Smooth muscle cell (in vitro differentiated cells): ENCODE results near the gene PLAC8L1. TPM values are rescaled to one million over a fixed set of nuclear protein-coding genes. Genes with fewer than 3 reads are reported as not detected.

Source experiments
- DNase-seq: peaks from one replicate; lab custom pipeline; 2025; ENCODE audit not compliant: unreplicated experiment; lab: John Stamatoyannopoulos, UW
- H2AFZ ChIP-seq: fragments of 200-600 bp; sonication (generic); 2 replicates; pipeline ENCODE4 v1.6.0; 2016; ENCODE audit warnings: antibody characterized with exemption, low read depth, mild to moderate bottlenecking
- H3F3A ChIP-seq: fragments of 200-600 bp; sonication (generic); 2 replicates; pipeline ENCODE4 v1.6.0; 2017; ENCODE audit warnings: antibody characterized with exemption, low read depth
- H3K27ac ChIP-seq: fragments of 200-600 bp; sonication (generic); 2 replicates; pipeline ENCODE4 v1.5.1; 2016; ENCODE audit warnings: low read depth, mild to moderate bottlenecking
- H3K27me3 ChIP-seq: fragments of 200-600 bp; sonication (generic); 2 replicates; pipeline ENCODE4 v1.6.1; 2016; ENCODE audit warnings: low read depth, mild to moderate bottlenecking
- H3K36me3 ChIP-seq: fragments of 200-600 bp; sonication (generic); 2 replicates; pipeline ENCODE4 v1.5.1; 2016; ENCODE audit warnings: low read depth
- H3K4me1 ChIP-seq: fragments of 200-600 bp; sonication (generic); 2 replicates; pipeline ENCODE4 v1.5.1; 2016; ENCODE audit warnings: low read depth
- H3K4me2 ChIP-seq: fragments of 200-600 bp; sonication (generic); 2 replicates; pipeline ENCODE4 v1.6.0; 2016; ENCODE audit warnings: mild to moderate bottlenecking
- H3K4me3 ChIP-seq: fragments of 200-600 bp; sonication (generic); 2 replicates; pipeline ENCODE4 v1.5.1; 2016; ENCODE audit warnings: mild to moderate bottlenecking
- H3K79me2 ChIP-seq: fragments of 200-600 bp; sonication (generic); 2 replicates; pipeline ENCODE4 v1.6.0; 2016; ENCODE audit warnings: low read depth, mild to moderate bottlenecking
- H3K9ac ChIP-seq: fragments of 200-600 bp; sonication (generic); 2 replicates; pipeline ENCODE4 v1.6.0; 2016; ENCODE audit warnings: low read depth
- H3K9me3 ChIP-seq: fragments of 200-600 bp; sonication (generic); replicated peaks from 2 replicates; pipeline ENCODE4 v1.5.1; 2016; ENCODE audit warnings: low read depth
- H4K20me1 ChIP-seq: fragments of 200-600 bp; sonication (generic); 2 replicates; pipeline ENCODE4 v1.6.0; 2016; ENCODE audit warnings: low read depth
- WGBS: methylation state at CpG from one replicate; pipeline ENCODE4 v1.1.7; 2016; ENCODE audit warnings: low lambda C conversion rate; 5-methylcytosine and 5-hydroxymethylcytosine counted together
- polyA plus RNA-seq: library from polyadenylated mRNA; unstranded; fragments of >200 nt; fragmentation: Nextera tagmentation; extraction: Ambion mirVana; gene quantifications from 2 replicates; pipeline ENCODE4 v1.2.1, GENCODE V29; 2016
- total RNA-seq: library from RNA; depleted of rRNA; stranded (reverse); fragments of >200 nt; gene quantifications from 2 replicates; pipeline ENCODE4 v1.2.3, GENCODE V29; 2014
- TF ChIP-seq, protein P1 (sequence below): fragments of 200-600 bp; sonication (generic); IDR thresholded peaks from 2 replicates; pipeline ENCODE4 v1.5.1; 2017; ENCODE audit warnings: borderline replicate concordance, mild to moderate bottlenecking, antibody characterized with exemption; ENCODE audit not compliant: insufficient read depth, poor library complexity, severe bottlenecking

Gene PLAC8L1
- total and polyA plus RNA-seq, 2 experiments from 2014 or later: 0.35 TPM; not detected in 1

DNA sequence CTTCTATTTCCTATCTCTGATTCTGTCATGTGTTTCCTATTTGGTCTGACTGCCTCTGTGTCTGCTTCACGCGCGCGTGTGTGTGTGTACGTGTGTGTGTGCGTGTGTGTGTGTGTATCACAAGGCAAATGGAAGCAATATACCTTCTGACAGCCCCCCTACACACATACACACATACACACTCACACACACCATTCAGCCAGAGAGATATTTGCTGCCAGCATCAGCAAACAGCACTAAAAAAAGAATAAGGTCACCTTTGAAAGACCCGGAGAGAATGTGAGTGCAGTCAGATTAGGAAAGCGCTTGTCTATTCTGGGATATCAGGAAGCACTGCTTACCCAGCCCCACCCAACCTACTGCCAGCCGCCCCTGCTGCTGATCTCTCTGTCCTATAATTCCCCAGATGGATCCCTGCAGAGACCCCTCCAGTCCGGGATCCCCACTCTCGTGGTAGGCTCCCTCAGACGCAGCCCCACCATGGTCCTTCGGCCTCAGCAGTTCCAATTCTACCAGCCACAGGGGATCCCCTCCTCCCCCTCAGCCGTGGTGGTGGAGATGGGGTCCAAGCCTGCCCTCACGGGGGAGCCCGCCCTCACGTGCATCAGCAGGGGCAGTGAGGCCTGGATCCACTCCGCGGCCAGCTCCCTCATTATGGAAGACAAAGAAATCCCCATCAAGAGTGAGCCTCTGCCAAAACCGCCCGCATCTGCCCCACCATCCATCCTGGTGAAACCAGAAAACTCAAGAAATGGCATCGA lies 45.7 kb downstream of the PLAC8L1 start:
- Histone ChIP-seq H3K4me1 (no peaks in the 10 kb centered on the region), H3K4me3 (no peak overlapping the region), H3K27me3 (peaks cover 13% of the 10 kb centered on the region), H3K79me2 (no peaks in the 10 kb centered on the region), H4K20me1 (no peaks in the 10 kb centered on the region), H3F3A (no peaks in the 10 kb centered on the region), H3K36me3 (no peaks in the 10 kb centered on the region), H3K4me2 (no peak overlapping the region), H3K9me3 (no peaks in the 10 kb centered on the region), H3K9ac (no peak overlapping the region), H3K27ac (no peak overlapping the region), H2AFZ (no peak overlapping the region)
- DNase-seq: no peak
- 88% methylated on average over 22 of the region's 22 CpGs for WGBS
- TF ChIP-seq, protein P1, sequence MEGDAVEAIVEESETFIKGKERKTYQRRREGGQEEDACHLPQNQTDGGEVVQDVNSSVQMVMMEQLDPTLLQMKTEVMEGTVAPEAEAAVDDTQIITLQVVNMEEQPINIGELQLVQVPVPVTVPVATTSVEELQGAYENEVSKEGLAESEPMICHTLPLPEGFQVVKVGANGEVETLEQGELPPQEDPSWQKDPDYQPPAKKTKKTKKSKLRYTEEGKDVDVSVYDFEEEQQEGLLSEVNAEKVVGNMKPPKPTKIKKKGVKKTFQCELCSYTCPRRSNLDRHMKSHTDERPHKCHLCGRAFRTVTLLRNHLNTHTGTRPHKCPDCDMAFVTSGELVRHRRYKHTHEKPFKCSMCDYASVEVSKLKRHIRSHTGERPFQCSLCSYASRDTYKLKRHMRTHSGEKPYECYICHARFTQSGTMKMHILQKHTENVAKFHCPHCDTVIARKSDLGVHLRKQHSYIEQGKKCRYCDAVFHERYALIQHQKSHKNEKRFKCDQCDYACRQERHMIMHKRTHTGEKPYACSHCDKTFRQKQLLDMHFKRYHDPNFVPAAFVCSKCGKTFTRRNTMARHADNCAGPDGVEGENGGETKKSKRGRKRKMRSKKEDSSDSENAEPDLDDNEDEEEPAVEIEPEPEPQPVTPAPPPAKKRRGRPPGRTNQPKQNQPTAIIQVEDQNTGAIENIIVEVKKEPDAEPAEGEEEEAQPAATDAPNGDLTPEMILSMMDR: no peak

DNA sequence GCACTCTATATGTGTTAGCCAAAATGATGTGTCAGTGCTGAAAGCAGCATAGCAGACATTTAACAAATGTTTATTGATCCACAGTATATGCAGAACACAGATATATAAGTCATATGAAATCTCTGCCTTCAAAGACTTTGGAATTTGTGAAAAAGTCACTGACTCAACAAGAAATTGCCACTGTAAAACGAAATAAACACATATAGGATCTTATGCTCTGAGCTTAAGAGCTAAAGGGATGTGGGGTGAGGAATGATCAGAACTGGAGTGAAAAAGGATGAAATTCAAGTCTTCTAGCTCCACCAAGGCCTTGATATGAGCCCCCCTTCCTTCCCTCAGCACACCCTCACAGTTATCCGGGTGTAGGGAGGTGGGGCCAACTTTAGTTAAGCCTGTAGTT lies 49.9 kb downstream of the PLAC8L1 start:
- Histone ChIP-seq H4K20me1 (no peaks in the 10 kb centered on the region), H3K79me2 (no peaks in the 10 kb centered on the region), H3K4me2 (no peak overlapping the region), H3K4me1 (no peaks in the 10 kb centered on the region), H3K9ac (no peak overlapping the region), H3K27ac (no peak overlapping the region), H3K4me3 (no peak overlapping the region), H2AFZ (no peak overlapping the region), H3K36me3 (no peaks in the 10 kb centered on the region), H3F3A (no peaks in the 10 kb centered on the region), H3K9me3 (no peaks in the 10 kb centered on the region), H3K27me3 (peaks cover 13% of the 10 kb centered on the region)
- 64% methylated on average over 2 of the region's 2 CpGs for WGBS
- TF ChIP-seq, protein P1: no peak
- DNase-seq: no peak

DNA sequence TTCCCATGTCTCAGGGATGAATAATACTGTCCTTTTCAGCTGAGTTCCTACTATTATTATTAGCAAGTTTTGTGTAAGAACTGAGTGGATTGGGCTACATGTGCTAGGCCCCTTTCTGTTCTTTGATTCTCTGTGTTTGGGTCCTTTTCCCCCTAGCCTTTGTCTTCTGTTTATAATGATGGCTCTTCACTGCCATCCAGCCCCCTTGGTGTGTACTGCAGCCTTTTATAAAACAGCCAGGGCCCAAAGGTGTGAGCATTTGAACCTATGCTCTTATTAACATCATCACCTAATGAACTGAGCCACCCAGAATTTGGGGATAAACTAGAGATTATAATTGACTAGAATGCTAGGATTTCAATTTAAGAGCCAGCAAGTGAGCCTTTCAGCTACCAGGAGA lies 52.6 kb downstream of the PLAC8L1 start:
- Histone ChIP-seq H4K20me1 (no peaks in the 10 kb centered on the region), H3K4me2 (no peak overlapping the region), H3K9ac (no peak overlapping the region), H3K79me2 (no peaks in the 10 kb centered on the region), H3K27ac (no peak overlapping the region), H2AFZ (no peak overlapping the region), H3K4me1 (no peaks in the 10 kb centered on the region), H3K9me3 (no peaks in the 10 kb centered on the region), H3F3A (no peaks in the 10 kb centered on the region), H3K27me3 (peaks cover 13% of the 10 kb centered on the region), H3K4me3 (no peak overlapping the region), H3K36me3 (no peaks in the 10 kb centered on the region)
- TF ChIP-seq, protein P1: peak; percentile 11
- DNase-seq: no peak

DNA sequence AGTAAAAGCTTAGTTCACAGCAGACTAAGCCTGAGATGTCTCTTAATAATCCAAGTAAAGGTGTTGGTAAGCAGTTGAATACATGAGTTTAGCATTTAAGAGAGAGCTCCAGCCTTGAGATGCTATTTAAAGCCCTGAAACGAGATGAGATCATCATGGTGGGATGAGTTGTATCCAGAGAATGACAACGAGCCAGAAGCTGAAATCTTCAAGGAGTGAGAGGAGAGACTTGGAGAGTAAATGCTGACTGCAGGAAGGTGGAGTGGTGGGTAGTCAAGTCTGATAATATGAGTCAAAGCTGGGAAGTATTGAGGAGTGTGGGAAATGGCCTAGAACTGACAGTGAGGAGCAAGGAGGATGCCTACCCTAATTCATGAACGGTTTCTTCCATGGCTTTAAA lies 53.7 kb downstream of the PLAC8L1 start:
- Histone ChIP-seq H2AFZ (no peak overlapping the region), H3K27ac (no peak overlapping the region), H3K79me2 (no peaks in the 10 kb centered on the region), H4K20me1 (no peaks in the 10 kb centered on the region), H3K27me3 (peaks cover 4% of the 10 kb centered on the region), H3K4me2 (no peak overlapping the region), H3K9me3 (no peaks in the 10 kb centered on the region), H3K4me1 (no peaks in the 10 kb centered on the region), H3K36me3 (no peaks in the 10 kb centered on the region), H3F3A (no peaks in the 10 kb centered on the region), H3K9ac (no peak overlapping the region), H3K4me3 (no peak overlapping the region)
- 33% methylated on average over 3 of the region's 3 CpGs for WGBS
- TF ChIP-seq, protein P1: no peak
- DNase-seq: no peak
